DOHH2 (cell line): ENCODE results near the gene PITPNC1.

Experiments
- H3F3A ChIP-seq: fragments of 200-600 bp; sonication (generic), shearing (Covaris generic); 2 replicates; pipeline ENCODE4 v1.6.0; 2016; ENCODE audit warnings: antibody characterized with exemption, mild to moderate bottlenecking; ENCODE audit not compliant: control insufficient read depth, insufficient read depth
- H3K27ac ChIP-seq: fragments of 200-600 bp; sonication (generic); 2 replicates; pipeline ENCODE4 v1.5.1; 2014; ENCODE audit warnings: low read depth, mild to moderate bottlenecking, low read length, moderate library complexity
- H3K27me3 ChIP-seq: fragments of 200-600 bp; sonication (generic); 2 replicates; pipeline ENCODE4 v1.6.1; 2014; ENCODE audit warnings: mild to moderate bottlenecking, low read length, mixed read lengths; ENCODE audit not compliant: control insufficient read depth
- H3K36me3 ChIP-seq: fragments of 200-600 bp; sonication (generic); 2 replicates; pipeline ENCODE4 v1.6.1; 2014; ENCODE audit warnings: mild to moderate bottlenecking, low read length, moderate library complexity, mixed read lengths; ENCODE audit not compliant: control insufficient read depth
- H3K4me1 ChIP-seq: fragments of 200-600 bp; sonication (generic); 2 replicates; pipeline ENCODE4 v1.6.1; 2014; ENCODE audit warnings: mild to moderate bottlenecking, low read length, mixed read lengths; ENCODE audit not compliant: control insufficient read depth
- H3K4me2 ChIP-seq: fragments of 200-600 bp; sonication (generic); 2 replicates; pipeline ENCODE4 v1.6.0; 2014; ENCODE audit warnings: mild to moderate bottlenecking, low read length, moderate library complexity
- H3K4me3 ChIP-seq: fragments of 200-600 bp; sonication (generic); 2 replicates; pipeline ENCODE4 v1.5.1; 2014; ENCODE audit warnings: mild to moderate bottlenecking, low read length, mixed read lengths
- H3K79me2 ChIP-seq: fragments of 200-600 bp; sonication (generic); 2 replicates; pipeline ENCODE4 v1.6.1; 2014; ENCODE audit warnings: mild to moderate bottlenecking, low read length, mixed read lengths; ENCODE audit not compliant: control insufficient read depth
- H3K9me2 ChIP-seq: fragments of 200-600 bp; sonication (generic); replicated peaks from 2 replicates; pipeline ENCODE4 v1.6.1; 2014; ENCODE audit warnings: mild to moderate bottlenecking, low read length, mixed read lengths; ENCODE audit not compliant: control insufficient read depth
- H3K9me3 ChIP-seq: fragments of 200-600 bp; sonication (generic); 2 replicates; pipeline ENCODE4 v1.6.1; 2014; ENCODE audit warnings: antibody characterized with exemption, low read length, mixed read lengths; ENCODE audit not compliant: control insufficient read depth, insufficient read depth
- H4K20me1 ChIP-seq: fragments of 200-600 bp; sonication (generic); 2 replicates; pipeline ENCODE4 v1.6.0; 2014; ENCODE audit warnings: low read depth, mild to moderate bottlenecking, antibody characterized with exemption, low read length, moderate library complexity; ENCODE audit not compliant: control insufficient read depth, insufficient read depth
- EZH2phosphoT487 ChIP-seq: fragments of 200-600 bp; sonication (generic); IDR thresholded peaks from 2 replicates; pipeline ENCODE4 v1.6.1; 2017; ENCODE audit warnings: borderline replicate concordance, mild to moderate bottlenecking, antibody characterized with exemption, low read length, moderate library complexity, mixed read lengths
- TF ChIP-seq, protein P1 (sequence below): fragments of 200-600 bp; sonication (generic); IDR thresholded peaks from one replicate; pipeline ENCODE4 v1.5.1; 2014; ENCODE audit warnings: antibody characterized with exemption, mild to moderate bottlenecking, low read depth, low read length; ENCODE audit not compliant: poor library complexity, severe bottlenecking

PITPNC1 gene

GRCh38 chr17:67372751-67373150 is 4.3 kb upstream of the PITPNC1 start:
- H3K27ac ChIP-seq: no peak overlapping the region
- H3K27me3 ChIP-seq: peaks cover 10% of the 10 kb centered on the region; the same call in 1 of the 2 replicates
- TF ChIP-seq EZH2phosphoT487: no peak
- TF ChIP-seq, protein P1, sequence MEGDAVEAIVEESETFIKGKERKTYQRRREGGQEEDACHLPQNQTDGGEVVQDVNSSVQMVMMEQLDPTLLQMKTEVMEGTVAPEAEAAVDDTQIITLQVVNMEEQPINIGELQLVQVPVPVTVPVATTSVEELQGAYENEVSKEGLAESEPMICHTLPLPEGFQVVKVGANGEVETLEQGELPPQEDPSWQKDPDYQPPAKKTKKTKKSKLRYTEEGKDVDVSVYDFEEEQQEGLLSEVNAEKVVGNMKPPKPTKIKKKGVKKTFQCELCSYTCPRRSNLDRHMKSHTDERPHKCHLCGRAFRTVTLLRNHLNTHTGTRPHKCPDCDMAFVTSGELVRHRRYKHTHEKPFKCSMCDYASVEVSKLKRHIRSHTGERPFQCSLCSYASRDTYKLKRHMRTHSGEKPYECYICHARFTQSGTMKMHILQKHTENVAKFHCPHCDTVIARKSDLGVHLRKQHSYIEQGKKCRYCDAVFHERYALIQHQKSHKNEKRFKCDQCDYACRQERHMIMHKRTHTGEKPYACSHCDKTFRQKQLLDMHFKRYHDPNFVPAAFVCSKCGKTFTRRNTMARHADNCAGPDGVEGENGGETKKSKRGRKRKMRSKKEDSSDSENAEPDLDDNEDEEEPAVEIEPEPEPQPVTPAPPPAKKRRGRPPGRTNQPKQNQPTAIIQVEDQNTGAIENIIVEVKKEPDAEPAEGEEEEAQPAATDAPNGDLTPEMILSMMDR: no peak
- H3K4me1 ChIP-seq: peaks cover 21% of the 10 kb centered on the region
- no peak overlapping the region for H3K4me3 ChIP-seq
- H3K4me2 ChIP-seq: no peak overlapping the region
- peaks cover 20% of the 10 kb centered on the region for H3F3A ChIP-seq
- H3K9me2 ChIP-seq: no peaks in the 10 kb centered on the region
- no peaks in the 10 kb centered on the region for H3K36me3 ChIP-seq
- no peaks in the 10 kb centered on the region for H4K20me1 ChIP-seq
- H3K79me2 ChIP-seq: no peaks in the 10 kb centered on the region
- no peaks in the 10 kb centered on the region for H3K9me3 ChIP-seq

GRCh38 chr17:67374329-67375053 is 2.6 kb upstream of the PITPNC1 start:
- H3K79me2 ChIP-seq: peaks cover 6% of the 10 kb centered on the region
- H3K9me2 ChIP-seq: no peaks in the 10 kb centered on the region
- peaks cover 28% of the 10 kb centered on the region for H3K4me1 ChIP-seq
- TF ChIP-seq, protein P1: peak; percentile 90
- no peak for TF ChIP-seq EZH2phosphoT487
- H3K4me3 ChIP-seq: peak overlapping the region; percentile 37; the same call in 1 of the 2 replicates
- no peaks in the 10 kb centered on the region for H4K20me1 ChIP-seq
- H3K27ac ChIP-seq: no peak overlapping the region
- H3K4me2 ChIP-seq: peak overlapping the region; percentile 64
- peaks cover 2% of the 10 kb centered on the region; the same call in 1 of the 2 replicates for H3K36me3 ChIP-seq
- no peaks in the 10 kb centered on the region for H3K9me3 ChIP-seq
- H3F3A ChIP-seq: peaks cover 16% of the 10 kb centered on the region
- H3K27me3 ChIP-seq: peaks cover 15% of the 10 kb centered on the region

GRCh38 chr17:67375054-67375427 is 2.0 kb upstream of the PITPNC1 start:
- Histone ChIP-seq H3K4me2 (peak overlapping the region; percentile 64), H3K27ac (no peak overlapping the region), H3K9me2 (no peaks in the 10 kb centered on the region), H3F3A (peaks cover 11% of the 10 kb centered on the region), H3K27me3 (peaks cover 16% of the 10 kb centered on the region), H4K20me1 (no peaks in the 10 kb centered on the region), H3K4me3 (peak overlapping the region; percentile 37; the same call in 1 of the 2 replicates), H3K36me3 (peaks cover 4% of the 10 kb centered on the region; the same call in 1 of the 2 replicates), H3K9me3 (no peaks in the 10 kb centered on the region), H3K79me2 (peaks cover 9% of the 10 kb centered on the region), H3K4me1 (peaks cover 31% of the 10 kb centered on the region)
- TF ChIP-seq EZH2phosphoT487: no peak
- TF ChIP-seq, protein P1: no peak
